ENCODE data around the gene HIPK2.

GRCh38 chr7:139752148-139752547 is 25.6 kb downstream of the HIPK2 start:
- TF ChIP-seq GATA2 (IDR thresholded peaks at IDR 0.05; ENCODE audit: low read depth, low read length) = no peak
- no peak for TF ChIP-seq GATA3 (IDR thresholded peaks at IDR 0.05; ENCODE audit: low read depth, low read length)
